Measurements from ENCODE around the gene JMJD6. TPM values are rescaled to one million over a fixed set of nuclear protein-coding genes. Genes with fewer than 3 reads are reported as not detected.
A peak's percentile ranks its signal among the peaks of the same experiment; 100 is the strongest.

JMJD6 gene
- total RNA-seq, 2 experiments from 2014 or later: 77.9 to 80.3 TPM

DNA sequence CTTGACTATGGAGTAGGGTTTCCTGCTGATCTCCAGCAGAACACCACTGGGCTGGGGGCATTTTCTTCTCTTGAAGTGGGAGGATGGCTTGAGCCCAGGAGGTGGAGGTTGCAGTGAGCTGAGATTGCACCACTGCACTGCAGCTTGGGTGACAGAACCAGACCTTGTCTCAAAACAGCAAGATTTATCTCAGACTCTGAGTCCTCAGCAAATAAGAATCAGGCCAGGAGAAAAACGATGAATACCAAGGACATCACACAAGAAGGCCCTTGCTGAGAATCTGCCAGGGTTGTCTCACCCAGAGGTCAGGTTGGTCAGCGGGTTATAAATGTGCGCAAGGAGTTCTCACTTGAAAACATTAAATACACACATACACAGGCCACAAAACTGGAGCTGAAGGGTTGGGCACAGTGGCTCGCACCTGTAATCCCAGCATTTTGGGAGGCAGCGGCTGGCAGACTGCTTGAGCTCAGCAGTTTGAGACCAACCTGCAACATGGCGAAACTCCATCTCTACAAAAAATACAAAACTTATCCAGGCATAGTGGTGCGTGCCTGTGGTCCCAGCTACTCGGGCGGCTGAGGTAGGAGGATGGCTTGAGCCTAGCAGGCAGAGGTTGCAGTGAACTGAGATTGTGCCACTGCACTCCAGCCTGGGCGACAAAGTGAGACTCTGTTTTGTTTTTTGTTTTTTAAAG is 23.3 kb downstream of the JMJD6 start:
- H3K4me1 Mint-ChIP-seq (ENCODE audit: low read depth): no peaks in the 10 kb centered on the region
- ATAC-seq (no peak), DNase-seq (no peak)
- no peaks in the 10 kb centered on the region for H3K9me3 Mint-ChIP-seq
- TF ChIP-seq, protein P1, sequence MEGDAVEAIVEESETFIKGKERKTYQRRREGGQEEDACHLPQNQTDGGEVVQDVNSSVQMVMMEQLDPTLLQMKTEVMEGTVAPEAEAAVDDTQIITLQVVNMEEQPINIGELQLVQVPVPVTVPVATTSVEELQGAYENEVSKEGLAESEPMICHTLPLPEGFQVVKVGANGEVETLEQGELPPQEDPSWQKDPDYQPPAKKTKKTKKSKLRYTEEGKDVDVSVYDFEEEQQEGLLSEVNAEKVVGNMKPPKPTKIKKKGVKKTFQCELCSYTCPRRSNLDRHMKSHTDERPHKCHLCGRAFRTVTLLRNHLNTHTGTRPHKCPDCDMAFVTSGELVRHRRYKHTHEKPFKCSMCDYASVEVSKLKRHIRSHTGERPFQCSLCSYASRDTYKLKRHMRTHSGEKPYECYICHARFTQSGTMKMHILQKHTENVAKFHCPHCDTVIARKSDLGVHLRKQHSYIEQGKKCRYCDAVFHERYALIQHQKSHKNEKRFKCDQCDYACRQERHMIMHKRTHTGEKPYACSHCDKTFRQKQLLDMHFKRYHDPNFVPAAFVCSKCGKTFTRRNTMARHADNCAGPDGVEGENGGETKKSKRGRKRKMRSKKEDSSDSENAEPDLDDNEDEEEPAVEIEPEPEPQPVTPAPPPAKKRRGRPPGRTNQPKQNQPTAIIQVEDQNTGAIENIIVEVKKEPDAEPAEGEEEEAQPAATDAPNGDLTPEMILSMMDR (IDR thresholded peaks at IDR 0.05): no peak
- H3K27me3 Mint-ChIP-seq: no peaks in the 10 kb centered on the region
- ChIA-PET POLR2A (no interaction called here), CTCF (interaction anchor here (0.7 to 2.8 kb wide), 6 partner anchors 9 to 180 kb away, joined by 3 to 10 read pairs (median 4); no protein-coding TSS in a partner anchor)
- H3K36me3 Mint-ChIP-seq (ENCODE audit: low read depth): no peaks in the 10 kb centered on the region
- H3K27ac Mint-ChIP-seq: no peak overlapping the region
- H3K4me3 Mint-ChIP-seq: no peak overlapping the region
- intact Hi-C loops (cut with micrococcal nuclease): no loop called here

DNA sequence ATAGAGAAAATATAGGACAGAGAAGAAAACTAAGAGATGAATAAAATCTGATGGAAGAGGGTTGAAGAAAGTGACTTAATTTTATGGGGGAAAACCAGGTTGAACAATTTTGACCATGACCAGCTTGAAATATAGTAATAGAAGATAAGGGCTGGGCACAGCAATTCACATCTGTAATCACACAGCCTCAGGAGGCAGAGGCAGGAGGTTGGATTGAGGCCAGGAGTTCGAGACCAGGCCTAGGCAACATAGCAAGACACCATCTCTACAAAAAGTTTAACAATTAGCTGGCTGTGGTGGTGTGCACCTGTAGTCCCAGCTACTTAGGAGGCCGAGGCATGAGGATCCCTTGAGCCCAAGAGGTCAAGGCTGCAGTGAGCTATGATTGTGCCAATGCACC is 24.3 kb downstream of the JMJD6 start:
- Mint-ChIP-seq H3K9me3 (no peaks in the 10 kb centered on the region), H3K36me3 (ENCODE audit: low read depth) (no peaks in the 10 kb centered on the region), H3K4me1 (ENCODE audit: low read depth) (no peaks in the 10 kb centered on the region), H3K27ac (no peak overlapping the region), H3K27me3 (no peaks in the 10 kb centered on the region), H3K4me3 (no peak overlapping the region)
- no peak for ATAC-seq
- no peak for DNase-seq
- ChIA-PET POLR2A (no interaction called here), CTCF (interaction anchor here (0.7 to 1.5 kb wide), 2 partner anchors 11 to 20 kb away, joined by 3 to 4 read pairs; no protein-coding TSS in a partner anchor)
- intact Hi-C loops (cut with micrococcal nuclease): no loop called here
- TF ChIP-seq, protein P1 (IDR thresholded peaks at IDR 0.05): no peak

DNA sequence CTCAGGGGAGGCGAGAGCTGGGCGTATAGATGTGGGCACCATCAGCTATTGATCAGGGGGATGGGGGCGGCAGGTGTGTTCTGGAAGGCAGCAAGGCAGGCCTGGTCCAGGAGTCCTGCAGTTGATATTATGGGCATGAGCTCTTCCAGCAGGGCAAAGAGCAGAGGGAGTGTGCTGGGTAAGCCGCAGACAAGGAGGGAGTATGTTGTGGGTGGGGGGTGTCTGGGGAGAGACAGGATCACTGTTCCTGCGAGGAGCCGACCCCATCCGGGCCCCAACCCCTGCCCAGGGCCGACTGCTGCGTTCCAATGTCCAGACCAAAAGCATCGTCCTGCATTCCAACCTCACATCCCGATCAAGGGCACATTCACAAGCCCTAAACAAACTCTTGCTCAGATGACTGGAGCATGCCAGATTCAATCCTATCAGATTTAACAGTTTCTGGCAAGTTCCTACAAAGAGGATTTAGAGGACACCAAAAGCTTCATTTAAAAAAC is 24.9 kb downstream of the JMJD6 start:
- H3K27ac Mint-ChIP-seq: no peak overlapping the region
- ChIA-PET POLR2A (no interaction called here), CTCF (interaction anchor here (0.7 to 1.5 kb wide), 2 partner anchors 13 to 20 kb away, joined by 3 to 4 read pairs; no protein-coding TSS in a partner anchor)
- H3K36me3 Mint-ChIP-seq (ENCODE audit: low read depth): no peaks in the 10 kb centered on the region
- no peaks in the 10 kb centered on the region for H3K27me3 Mint-ChIP-seq
- H3K4me3 Mint-ChIP-seq: no peak overlapping the region
- H3K9me3 Mint-ChIP-seq: no peaks in the 10 kb centered on the region
- ATAC-seq (no peak), DNase-seq (no peak)
- TF ChIP-seq, protein P1 (IDR thresholded peaks at IDR 0.05): no peak
- intact Hi-C loops (cut with micrococcal nuclease): no loop called here
- H3K4me1 Mint-ChIP-seq (ENCODE audit: low read depth): no peaks in the 10 kb centered on the region

DNA sequence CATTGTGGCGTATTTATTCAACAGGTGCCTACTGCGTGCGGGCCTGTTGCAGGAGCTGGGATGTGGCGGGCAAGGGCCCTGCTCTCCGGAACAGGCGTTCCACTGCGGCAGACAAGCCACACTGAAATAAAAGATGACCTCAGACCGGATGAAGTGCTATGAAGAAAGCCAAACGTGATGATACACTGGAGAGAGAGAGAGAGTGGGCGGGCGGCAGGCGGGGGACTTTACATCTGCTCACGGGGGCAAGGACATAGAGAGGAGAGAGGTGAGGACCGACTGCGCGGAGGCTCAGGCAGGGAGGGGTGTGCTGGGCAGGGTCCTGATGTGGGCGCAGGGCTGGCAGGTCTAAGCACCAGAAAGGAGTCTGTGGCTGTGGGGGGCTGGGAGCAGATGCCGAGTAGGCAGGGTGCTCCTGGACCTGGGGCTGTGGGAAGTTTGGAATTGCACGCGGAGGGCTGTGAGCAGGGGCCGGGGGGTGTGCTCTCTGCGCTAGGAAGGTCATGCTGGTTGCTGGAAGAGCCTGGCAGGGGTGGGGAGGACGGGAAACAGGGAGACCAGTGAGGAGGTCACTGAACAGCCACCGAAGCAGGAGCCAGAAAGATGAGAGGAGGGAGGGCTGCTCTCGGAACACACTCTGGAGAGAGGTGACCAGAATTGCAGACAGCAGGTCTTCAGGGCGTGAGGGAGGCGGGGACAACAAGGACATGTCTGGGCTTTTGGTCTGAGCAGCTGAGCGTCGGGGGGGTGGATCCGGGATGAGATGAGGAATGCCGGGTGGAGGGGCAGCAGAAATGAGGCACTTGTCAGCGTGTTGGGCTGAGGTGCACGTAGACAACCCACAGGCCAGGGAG is 25.6 kb downstream of the JMJD6 start:
- intact Hi-C loops (cut with micrococcal nuclease): no loop called here
- H3K9me3 Mint-ChIP-seq: no peaks in the 10 kb centered on the region
- DNase-seq: no peak
- TF ChIP-seq, protein P1 (IDR thresholded peaks at IDR 0.05): no peak
- H3K4me3 Mint-ChIP-seq: no peak overlapping the region
- CTCF ChIA-PET: interaction anchor here (0.7 to 1.5 kb wide), 2 partner anchors 13 to 19 kb away, joined by 3 to 4 read pairs; no protein-coding TSS in a partner anchor
- H3K36me3 Mint-ChIP-seq (ENCODE audit: low read depth): no peaks in the 10 kb centered on the region
- ATAC-seq: peak; percentile 68
- H3K27ac Mint-ChIP-seq: peak overlapping the region; percentile 36
- no peaks in the 10 kb centered on the region for H3K4me1 Mint-ChIP-seq (ENCODE audit: low read depth)
- H3K27me3 Mint-ChIP-seq: no peaks in the 10 kb centered on the region
- POLR2A ChIA-PET: no interaction called here
